GM18951 (cell line): ENCODE results near the gene NRIP3.
"Not testable (repeated sequence)": the region's sequence is repeated elsewhere in the genome, so short reads cannot be mapped to it uniquely, and the experiment has no call there.

Experiments used
- POLR2A ChIP-seq: IDR thresholded peaks from 4 replicates; pipeline ENCODE4 v1.6.1; 2011; ENCODE audit warnings: mild to moderate bottlenecking; ENCODE audit not compliant: insufficient read length, insufficient read depth; ENCODE audit errors: extremely low read depth
- in situ Hi-C: fragments of 300-500 bp; cut with MboI; formaldehyde crosslinking; loops from one replicate; pipeline ENCODE4 v1.12.0; 2022; ENCODE audit warnings: low sequenced_read_pairs, mixed read lengths, inconsistent platforms; ENCODE audit not compliant: unreplicated experiment

NRIP3 gene

GRCh38 chr11:9002920-9003572, 755 bp downstream of the NRIP3 start:
- in situ Hi-C loops: no loop called here
- TF ChIP-seq POLR2A: no peak

- TF ChIP-seq POLR2A: no peak
- in situ Hi-C loops: no loop called here
These were observed 2.1 kb downstream of the NRIP3 start for GRCh38 chr11:9001736-9002135.

- no peak for TF ChIP-seq POLR2A
- in situ Hi-C loops: no loop called here
These were observed 5.8 kb downstream of the NRIP3 start for GRCh38 chr11:8998017-8998416.

GRCh38 chr11:8997451-8997850, 6.3 kb downstream of the NRIP3 start:
- in situ Hi-C loops: no loop called here
- no peak for TF ChIP-seq POLR2A

- in situ Hi-C loops: no loop called here
- no peak for TF ChIP-seq POLR2A
These were observed 14.3 kb downstream of the NRIP3 start for GRCh38 chr11:8989453-8989852.

- no peak for TF ChIP-seq POLR2A
- in situ Hi-C loops: no loop called here
These were observed 15.2 kb downstream of the NRIP3 start for GRCh38 chr11:8988329-8989234.

- no peak for TF ChIP-seq POLR2A
- in situ Hi-C loops: no loop called here
These were observed 16.4 kb downstream of the NRIP3 start for GRCh38 chr11:8987446-8987845.

GRCh38 chr11:8986772-8987171, 17.0 kb downstream of the NRIP3 start:
- in situ Hi-C loops: not testable (repeated sequence)

- TF ChIP-seq POLR2A: no peak
- in situ Hi-C loops: no loop called here
These were observed 18.3 kb downstream of the NRIP3 start for GRCh38 chr11:8985462-8985861.

GRCh38 chr11:8983552-8983951, 20.2 kb downstream of the NRIP3 start:
- in situ Hi-C loops: no loop called here
- no peak for TF ChIP-seq POLR2A

- in situ Hi-C loops: no loop called here
- no peak for TF ChIP-seq POLR2A
These were observed 23.3 kb downstream of the NRIP3 start for GRCh38 chr11:8980485-8980884.

- in situ Hi-C loops: not testable (repeated sequence)
These were observed 24.4 kb downstream of the NRIP3 start for GRCh38 chr11:8979365-8979764.

GRCh38 chr11:8973121-8973520, 30.7 kb downstream of the NRIP3 start:
- in situ Hi-C loops: no loop called here
- no peak for TF ChIP-seq POLR2A

GRCh38 chr11:8971924-8972316, 31.9 kb downstream of the NRIP3 start:
- in situ Hi-C loops: no loop called here
- TF ChIP-seq POLR2A: no peak
